Stimulated activated effector memory CD8-positive, alpha-beta T cell treated with anti-CD3 and anti-CD28 coated beads, Interleukin-12 subunit alpha, Interleukin-12 subunit beta, amount 100 ng/mL, for 72 hours (primary cell): ENCODE measurements around the gene SF3B3.
"Not testable (repeated sequence)": the region's sequence is repeated elsewhere in the genome, so short reads cannot be mapped to it uniquely, and the experiment has no call there.

Source experiments
- ATAC-seq: fragments of 150-1000 bp; cut with Tn5 transposase; 2 replicates; pipeline ENCODE4 v1.10.0; 2021
- DNase-seq, 2 donors: peaks; one replicate each; pipeline ENCODE4 v3.0.0; 2021 to 2022; ENCODE audit warnings: low spot score in 2 of 2
- H3K27ac Mint-ChIP-seq: one replicate; pipeline ENCODE4 v1.8.0; 2022; ENCODE audit warnings: mild to moderate bottlenecking, mixed read lengths
- H3K36me3 Mint-ChIP-seq: one replicate; pipeline ENCODE4 v1.8.0; 2022; ENCODE audit warnings: mild to moderate bottlenecking, mixed read lengths
- H3K4me1 Mint-ChIP-seq: one replicate; pipeline ENCODE4 v1.8.0; 2022; ENCODE audit warnings: mixed read lengths
- H3K4me3 Mint-ChIP-seq: one replicate; pipeline ENCODE4 v1.8.0; 2022; ENCODE audit warnings: mild to moderate bottlenecking, mixed read lengths
- H3K9me3 Mint-ChIP-seq: one replicate; pipeline ENCODE4 v1.8.0; 2022; ENCODE audit warnings: mixed read lengths

The SF3B3 gene

DNA sequence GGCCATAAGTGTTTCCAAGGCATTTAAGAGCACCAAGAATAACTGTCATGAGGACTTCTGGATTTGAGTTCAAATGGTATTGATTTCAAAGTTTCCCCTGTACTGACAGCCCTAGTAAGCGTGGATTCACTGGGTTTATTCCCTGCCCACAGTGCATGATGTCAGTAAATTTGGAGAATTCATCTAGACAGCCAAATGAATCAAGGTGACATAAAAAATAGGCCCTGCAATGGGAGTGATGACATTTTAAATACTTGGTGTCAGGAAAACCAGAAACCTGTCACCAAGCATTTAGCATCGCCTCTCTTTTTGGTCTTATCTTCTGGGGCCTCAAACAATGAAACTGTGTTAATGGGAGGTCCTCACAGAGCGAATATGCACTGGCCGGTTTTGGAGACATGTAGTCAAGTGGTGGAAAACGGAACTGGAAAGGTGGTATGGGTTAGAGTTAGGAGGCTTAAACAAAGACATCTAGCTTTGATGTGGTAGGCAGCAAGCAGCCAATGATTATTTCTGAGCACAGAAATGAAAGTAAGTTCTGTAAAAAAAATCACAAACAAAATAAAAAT is 29.3 kb upstream of the SF3B3 start:
- Mint-ChIP-seq H3K27ac (peak overlapping the region; percentile 76), H3K4me3 (no peak overlapping the region), H3K36me3 (peaks cover 64% of the 10 kb centered on the region), H3K4me1 (peaks cover 8% of the 10 kb centered on the region), H3K9me3 (no peaks in the 10 kb centered on the region)
- no peak for ATAC-seq
- DNase-seq, result no peak

DNA sequence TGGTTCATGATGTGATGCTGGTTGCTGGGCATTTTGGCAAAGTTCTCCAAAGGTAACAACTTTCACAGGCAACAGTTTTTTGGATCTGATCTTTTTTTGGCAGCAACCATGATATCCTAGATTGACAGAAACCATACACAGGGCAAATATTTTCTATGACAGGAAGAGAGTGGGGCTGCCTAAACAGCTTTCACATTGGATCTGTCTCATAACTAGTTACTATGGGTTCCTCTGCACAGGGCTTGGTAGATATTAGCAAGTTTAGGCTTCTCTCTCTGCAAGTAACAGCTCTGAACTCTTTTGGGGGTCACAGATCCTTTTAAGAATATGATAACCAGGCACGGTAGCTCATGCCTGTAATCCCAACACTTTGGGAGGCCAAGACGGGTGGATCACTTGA is 28.8 kb upstream of the SF3B3 start:
- peak overlapping the region; percentile 76 for H3K27ac Mint-ChIP-seq
- peaks cover 64% of the 10 kb centered on the region for H3K36me3 Mint-ChIP-seq
- no peaks in the 10 kb centered on the region for H3K9me3 Mint-ChIP-seq
- peaks cover 8% of the 10 kb centered on the region for H3K4me1 Mint-ChIP-seq
- no peak overlapping the region for H3K4me3 Mint-ChIP-seq
- DNase-seq (no peak), ATAC-seq (no peak)

- H3K4me1 Mint-ChIP-seq, result peaks cover 8% of the 10 kb centered on the region
- no peaks in the 10 kb centered on the region for H3K9me3 Mint-ChIP-seq
- DNase-seq (no peak), ATAC-seq (no peak)
- H3K4me3 Mint-ChIP-seq, result no peak overlapping the region
- H3K27ac Mint-ChIP-seq, result no peak overlapping the region
- peaks cover 69% of the 10 kb centered on the region for H3K36me3 Mint-ChIP-seq
Measured at GRCh38 chr16:70495425-70496182, 28.0 kb upstream of the SF3B3 start.

DNA sequence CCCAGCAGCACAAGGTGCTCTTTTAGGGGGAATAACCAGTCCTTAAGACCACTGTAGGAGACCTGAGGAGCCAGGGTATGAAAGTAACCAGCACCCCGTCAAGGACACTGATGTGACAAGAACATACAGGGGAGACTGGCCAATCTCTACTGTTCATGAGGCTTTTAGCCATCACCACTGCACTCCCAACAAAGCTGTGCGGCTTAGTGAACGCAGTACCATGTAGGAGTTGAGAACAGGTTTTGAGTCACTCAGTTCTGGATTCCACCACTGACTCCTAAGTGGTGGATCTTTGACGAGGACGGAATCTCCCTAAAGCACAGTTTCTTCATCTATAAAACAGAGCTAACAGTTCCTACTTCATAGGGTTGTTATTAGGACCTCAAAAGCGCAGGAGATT is 27.1 kb upstream of the SF3B3 start:
- Mint-ChIP-seq H3K4me3 (no peak overlapping the region), H3K27ac (peak overlapping the region; percentile 48), H3K4me1 (peaks cover 8% of the 10 kb centered on the region), H3K9me3 (no peaks in the 10 kb centered on the region), H3K36me3 (peaks cover 78% of the 10 kb centered on the region)
- ATAC-seq (peak; percentile 91), DNase-seq (no peak)

GRCh38 chr16:70508752-70509151 is 14.9 kb upstream of the SF3B3 start:
- Mint-ChIP-seq H3K27ac (peak overlapping the region; percentile 40), H3K36me3 (peaks cover 63% of the 10 kb centered on the region), H3K9me3 (no peaks in the 10 kb centered on the region), H3K4me1 (no peaks in the 10 kb centered on the region), H3K4me3 (no peak overlapping the region)
- DNase-seq, result no peak
- ATAC-seq, result no peak

DNA sequence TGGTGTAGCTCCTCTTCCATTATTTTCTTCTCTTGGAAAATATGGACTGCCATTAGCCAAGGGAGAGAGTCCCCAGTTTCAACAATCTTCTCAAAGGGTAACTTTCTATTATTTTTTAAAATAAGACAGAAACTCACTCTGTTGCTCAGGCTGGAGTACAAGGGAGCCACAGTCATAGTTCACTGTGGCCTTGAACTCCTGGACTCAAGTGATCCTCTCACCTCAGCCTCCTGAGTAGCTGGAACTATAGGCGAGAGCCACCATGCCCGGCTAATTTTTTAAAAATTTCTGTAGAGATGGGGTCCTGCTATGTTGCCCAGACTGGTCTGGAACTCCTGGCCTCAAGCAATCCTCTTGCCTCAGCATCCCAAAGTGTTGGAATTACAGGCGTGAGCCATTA is 13.4 kb upstream of the SF3B3 start:
- H3K9me3 Mint-ChIP-seq, result no peaks in the 10 kb centered on the region

DNA sequence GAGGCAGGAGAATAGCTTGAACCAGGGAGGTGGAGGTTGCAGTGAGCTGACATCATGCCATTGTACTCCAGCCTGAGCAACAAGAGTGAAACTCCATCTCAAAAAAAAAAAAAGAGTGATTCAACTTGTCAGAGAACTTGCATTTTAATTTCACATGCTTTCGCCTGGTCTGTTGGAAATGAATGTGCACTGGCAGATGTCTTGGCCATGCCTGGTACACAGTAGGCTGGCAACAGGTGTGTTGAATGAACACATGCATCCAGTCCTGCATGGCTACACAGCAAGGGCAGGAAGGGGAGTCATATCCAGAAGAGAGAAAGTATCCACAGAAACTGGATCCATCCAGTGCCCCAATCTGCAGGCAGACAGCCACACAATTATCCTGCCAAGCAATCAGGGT is 11.8 kb upstream of the SF3B3 start:
- ATAC-seq, result no peak
- Mint-ChIP-seq H3K36me3 (peaks cover 78% of the 10 kb centered on the region), H3K27ac (no peak overlapping the region), H3K4me1 (no peaks in the 10 kb centered on the region), H3K9me3 (no peaks in the 10 kb centered on the region), H3K4me3 (no peak overlapping the region)
- DNase-seq, result no peak

More for the DNA sequence above, 13.4 kb upstream of the SF3B3 start:
- H3K36me3 Mint-ChIP-seq, result peaks cover 78% of the 10 kb centered on the region
- ATAC-seq (no peak), DNase-seq (no peak)
- peak overlapping the region; percentile 40 for H3K27ac Mint-ChIP-seq
- no peak overlapping the region for H3K4me3 Mint-ChIP-seq
- no peaks in the 10 kb centered on the region for H3K4me1 Mint-ChIP-seq

GRCh38 chr16:70512456-70512855 is 11.2 kb upstream of the SF3B3 start:
- H3K4me1 Mint-ChIP-seq, result no peaks in the 10 kb centered on the region
- no peak overlapping the region for H3K27ac Mint-ChIP-seq
- DNase-seq (no peak), ATAC-seq (no peak)
- no peaks in the 10 kb centered on the region for H3K9me3 Mint-ChIP-seq
- peaks cover 78% of the 10 kb centered on the region for H3K36me3 Mint-ChIP-seq
- H3K4me3 Mint-ChIP-seq, result no peak overlapping the region

GRCh38 chr16:70520612-70521297 is 2.9 kb upstream of the SF3B3 start:
- Mint-ChIP-seq H3K27ac (peak overlapping the region; percentile 99), H3K36me3 (peaks cover 58% of the 10 kb centered on the region), H3K4me3 (peak overlapping the region; percentile 95), H3K4me1 (peaks cover 18% of the 10 kb centered on the region), H3K9me3 (no peaks in the 10 kb centered on the region)
- peak; percentile 79 for ATAC-seq
- peak in 1 of 2 donors; percentile 58 for DNase-seq

GRCh38 chr16:70522216-70523075 is 1.2 kb upstream of the SF3B3 start:
- DNase-seq, result peak in 1 of 2 donors; percentile 51
- Mint-ChIP-seq H3K27ac (peak overlapping the region; percentile 99), H3K4me3 (peak overlapping the region; percentile 95), H3K9me3 (no peaks in the 10 kb centered on the region), H3K36me3 (peaks cover 58% of the 10 kb centered on the region), H3K4me1 (peaks cover 31% of the 10 kb centered on the region)
- no peak for ATAC-seq

DNA sequence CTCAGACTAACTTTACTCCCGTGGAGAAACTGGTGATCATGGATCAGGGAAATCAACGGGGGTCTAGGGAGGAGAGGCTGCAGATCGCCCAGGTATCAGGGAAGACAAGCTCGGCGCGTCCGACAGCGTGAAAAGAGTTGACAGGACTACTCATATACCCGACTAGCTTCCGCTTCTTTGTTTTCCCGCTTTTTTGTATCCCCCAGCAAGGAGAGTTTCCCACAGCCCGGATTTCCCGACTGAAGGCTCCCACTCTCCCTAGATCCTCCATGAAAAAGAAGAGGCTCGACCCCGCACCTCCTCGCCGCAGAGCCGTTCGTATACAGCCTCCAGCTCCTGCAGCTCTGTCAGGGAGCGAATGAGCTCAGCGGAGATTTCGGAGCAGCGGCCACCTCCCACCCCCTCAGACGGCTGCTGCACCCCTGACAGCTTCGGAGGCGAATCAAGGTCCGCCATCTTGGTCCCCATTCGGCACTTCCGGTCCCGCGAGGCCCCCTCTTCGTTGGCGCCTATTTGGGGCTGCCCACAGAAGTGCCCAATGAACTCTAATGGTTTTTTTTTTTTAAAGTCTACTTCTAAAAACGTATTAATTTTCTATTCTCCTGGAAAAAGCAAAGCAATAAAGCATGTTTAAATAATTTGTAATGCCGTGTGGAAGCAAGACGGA is 407 bp upstream of the SF3B3 start, which contains the start of gene COG4:
COG4 (minus strand) TSS at position 479 of the 667 bp plus-strand sequence; CDS start at position 468, 11 bp downstream.
- Mint-ChIP-seq H3K36me3 (peaks cover 58% of the 10 kb centered on the region), H3K9me3 (no peaks in the 10 kb centered on the region), H3K4me1 (peaks cover 34% of the 10 kb centered on the region), H3K4me3 (peak within 1 kb of the TSS; percentile 95), H3K27ac (peak within 1 kb of the TSS; percentile 99)
- DNase-seq (peak; percentile 76 to 92), ATAC-seq (peak; percentile 87)

DNA sequence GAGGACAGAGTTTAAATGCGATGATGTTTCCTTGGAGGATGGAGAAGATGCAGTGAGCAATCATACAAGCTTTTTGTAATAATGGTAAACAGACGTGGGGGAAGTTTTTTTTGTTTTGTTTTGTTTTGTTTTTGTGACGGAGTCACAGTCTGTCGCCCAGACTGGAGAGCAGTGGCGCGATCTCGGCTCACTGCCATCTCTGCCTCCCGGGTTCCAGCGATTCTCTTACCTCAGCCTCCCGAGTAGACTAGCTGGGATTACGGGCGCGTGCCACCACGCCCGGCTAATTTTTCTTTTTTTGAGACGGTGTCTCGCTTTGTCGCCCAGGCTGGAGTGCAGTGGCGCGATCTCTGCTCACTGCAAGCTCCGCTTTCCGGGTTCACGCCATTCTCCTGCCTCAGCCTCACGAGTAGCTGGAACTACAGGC is 796 bp downstream of the SF3B3 start:
- peaks cover 70% of the 10 kb centered on the region for H3K36me3 Mint-ChIP-seq
- H3K27ac Mint-ChIP-seq, result peak overlapping the region; percentile 99
- peak in 1 of 2 donors; percentile 63 for DNase-seq
- peaks cover 38% of the 10 kb centered on the region for H3K4me1 Mint-ChIP-seq
- not testable (repeated sequence) for H3K9me3 Mint-ChIP-seq, ATAC-seq
- peak overlapping the region; percentile 95 for H3K4me3 Mint-ChIP-seq

- ATAC-seq (no peak), DNase-seq (no peak)
- Mint-ChIP-seq H3K36me3 (peaks cover 84% of the 10 kb centered on the region), H3K4me1 (peaks cover 32% of the 10 kb centered on the region), H3K9me3 (no peaks in the 10 kb centered on the region), H3K27ac (peak overlapping the region; percentile 82), H3K4me3 (peak overlapping the region; percentile 95)
Measured at GRCh38 chr16:70526403-70526802, 2.8 kb downstream of the SF3B3 start.

- peaks cover 95% of the 10 kb centered on the region for H3K36me3 Mint-ChIP-seq
- H3K4me1 Mint-ChIP-seq, result peaks cover 27% of the 10 kb centered on the region
- ATAC-seq, result peak; percentile 55
- DNase-seq, result no peak
- H3K4me3 Mint-ChIP-seq, result peak overlapping the region; percentile 95
- H3K27ac Mint-ChIP-seq, result peak overlapping the region; percentile 82
- no peaks in the 10 kb centered on the region for H3K9me3 Mint-ChIP-seq
Measured at GRCh38 chr16:70527315-70527996, 3.8 kb downstream of the SF3B3 start.
